ACC112 (cell line): ENCODE data around the gene TSPAN18.

Experiments used
- H2AFZ ChIP-seq: fragments of 200-600 bp; sonication (generic); one replicate; pipeline ENCODE4 v1.6.0; 2017; ENCODE audit warnings: antibody characterized with exemption, low read length; ENCODE audit not compliant: unreplicated experiment
- H3K27ac ChIP-seq: fragments of 200-600 bp; sonication (generic); 2 replicates; pipeline ENCODE4 v1.5.1; 2014; ENCODE audit warnings: low read depth, mild to moderate bottlenecking, antibody characterized with exemption, low read length, moderate library complexity
- H3K27me3 ChIP-seq: fragments of 200-600 bp; sonication (generic); 2 replicates; pipeline ENCODE4 v1.6.1; 2014; ENCODE audit warnings: mild to moderate bottlenecking, antibody characterized with exemption, low read length, moderate library complexity, mixed read lengths; ENCODE audit not compliant: insufficient read depth
- H3K36me3 ChIP-seq: fragments of 200-600 bp; sonication (generic); 2 replicates; pipeline ENCODE4 v1.6.1; 2016; ENCODE audit warnings: mild to moderate bottlenecking, antibody characterized with exemption, low read length, moderate library complexity, mixed read lengths; ENCODE audit not compliant: insufficient read depth
- H3K4me1 ChIP-seq: fragments of 200-600 bp; sonication (generic); one replicate; pipeline ENCODE4 v1.6.1; 2016; ENCODE audit warnings: low read length, mixed read lengths; ENCODE audit not compliant: insufficient read depth, unreplicated experiment, control insufficient read depth
- H3K4me3 ChIP-seq: fragments of 200-600 bp; sonication (generic); 2 replicates; pipeline ENCODE4 v1.5.1; 2014; ENCODE audit warnings: mild to moderate bottlenecking, low read depth, low read length
- H3K79me2 ChIP-seq: fragments of 200-600 bp; sonication (generic); one replicate; pipeline ENCODE4 v1.6.0; 2016; ENCODE audit warnings: low read length; ENCODE audit not compliant: control insufficient read depth, unreplicated experiment, insufficient read depth

The TSPAN18 gene

DNA sequence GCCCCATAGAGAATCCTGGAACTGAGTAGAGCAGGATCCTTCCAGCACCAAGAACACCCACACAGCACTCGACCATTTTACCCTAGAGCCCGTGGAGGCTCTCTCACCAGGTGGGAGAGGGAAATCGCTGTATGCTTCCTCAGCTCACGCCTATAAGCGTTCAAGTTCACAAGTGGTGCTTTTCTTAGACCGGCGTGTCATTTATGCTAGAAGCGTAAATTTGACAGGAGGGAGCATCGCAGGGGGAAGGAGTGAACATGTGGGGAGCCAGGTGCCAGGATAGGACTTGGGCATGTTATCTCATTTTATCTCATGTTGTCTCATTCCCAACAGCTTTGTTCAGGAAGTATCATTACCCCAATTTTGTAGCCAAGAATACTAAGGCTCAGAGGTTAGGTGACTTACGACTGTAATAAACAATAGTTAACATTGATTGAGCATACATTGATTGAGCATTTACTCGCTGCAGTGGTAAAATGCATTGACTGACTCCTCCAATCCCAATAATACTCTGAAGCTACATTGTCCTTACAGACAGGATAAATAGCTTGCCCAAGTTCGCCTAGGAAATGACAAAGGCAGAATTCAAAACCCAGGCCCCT is 243.0 kb downstream of the TSPAN18 start:
- H3K27me3 ChIP-seq: no peaks in the 10 kb centered on the region

DNA sequence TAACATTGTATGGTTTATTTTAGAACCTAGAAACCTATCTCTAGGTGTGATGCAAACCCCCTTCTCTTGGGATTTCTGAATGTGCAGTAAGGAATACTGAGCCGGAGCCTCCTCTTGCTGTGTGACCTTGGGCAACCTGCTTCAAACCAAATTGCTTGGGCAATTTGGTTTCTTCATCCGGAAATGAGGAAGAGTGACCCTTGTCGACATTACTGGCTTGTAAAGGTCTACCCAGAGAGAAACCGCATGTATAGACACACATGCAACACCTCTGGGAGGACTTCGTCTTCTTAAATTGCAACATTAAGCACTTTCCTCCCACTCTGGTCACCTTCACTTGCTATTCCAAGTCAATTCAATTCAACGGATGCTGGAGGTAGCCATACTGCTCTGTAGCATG is 243.5 kb downstream of the TSPAN18 start:
- Histone ChIP-seq H3K79me2 (no peaks in the 10 kb centered on the region), H3K27ac (no peak overlapping the region), H3K4me1 (no peaks in the 10 kb centered on the region), H3K4me3 (no peak overlapping the region), H3K27me3 (no peaks in the 10 kb centered on the region), H2AFZ (no peak overlapping the region), H3K36me3 (no peaks in the 10 kb centered on the region)

More for the DNA sequence above, 243.0 kb downstream of the TSPAN18 start:
- Histone ChIP-seq H3K36me3 (no peaks in the 10 kb centered on the region), H3K27ac (no peak overlapping the region), H2AFZ (no peak overlapping the region), H3K79me2 (no peaks in the 10 kb centered on the region), H3K4me1 (no peaks in the 10 kb centered on the region), H3K4me3 (no peak overlapping the region)

DNA sequence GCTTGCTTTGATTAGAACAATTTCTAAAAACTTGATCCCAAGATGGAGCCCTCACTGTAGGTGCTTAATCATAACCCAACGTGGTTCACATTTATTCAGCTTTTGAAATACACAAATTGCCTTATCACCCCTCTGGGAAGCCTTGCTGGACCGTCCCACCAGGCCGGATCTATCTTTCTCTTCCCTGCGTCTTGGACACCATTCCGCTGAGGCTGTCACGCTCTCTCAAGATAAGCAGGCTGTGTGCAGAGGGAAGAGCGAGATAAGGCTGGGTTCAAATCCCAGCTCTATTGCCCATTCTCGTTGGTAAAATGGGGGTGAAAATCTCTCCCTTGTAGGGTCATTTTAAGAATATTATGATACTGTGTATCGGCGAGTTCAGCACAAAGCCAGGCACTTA is 244.4 kb downstream of the TSPAN18 start:
- no peaks in the 10 kb centered on the region for H3K27me3 ChIP-seq
- no peak overlapping the region for H3K27ac ChIP-seq
- H3K79me2 ChIP-seq: no peaks in the 10 kb centered on the region
- H3K36me3 ChIP-seq: no peaks in the 10 kb centered on the region
- no peak overlapping the region for H3K4me3 ChIP-seq
- H2AFZ ChIP-seq: no peak overlapping the region
- no peaks in the 10 kb centered on the region for H3K4me1 ChIP-seq

DNA sequence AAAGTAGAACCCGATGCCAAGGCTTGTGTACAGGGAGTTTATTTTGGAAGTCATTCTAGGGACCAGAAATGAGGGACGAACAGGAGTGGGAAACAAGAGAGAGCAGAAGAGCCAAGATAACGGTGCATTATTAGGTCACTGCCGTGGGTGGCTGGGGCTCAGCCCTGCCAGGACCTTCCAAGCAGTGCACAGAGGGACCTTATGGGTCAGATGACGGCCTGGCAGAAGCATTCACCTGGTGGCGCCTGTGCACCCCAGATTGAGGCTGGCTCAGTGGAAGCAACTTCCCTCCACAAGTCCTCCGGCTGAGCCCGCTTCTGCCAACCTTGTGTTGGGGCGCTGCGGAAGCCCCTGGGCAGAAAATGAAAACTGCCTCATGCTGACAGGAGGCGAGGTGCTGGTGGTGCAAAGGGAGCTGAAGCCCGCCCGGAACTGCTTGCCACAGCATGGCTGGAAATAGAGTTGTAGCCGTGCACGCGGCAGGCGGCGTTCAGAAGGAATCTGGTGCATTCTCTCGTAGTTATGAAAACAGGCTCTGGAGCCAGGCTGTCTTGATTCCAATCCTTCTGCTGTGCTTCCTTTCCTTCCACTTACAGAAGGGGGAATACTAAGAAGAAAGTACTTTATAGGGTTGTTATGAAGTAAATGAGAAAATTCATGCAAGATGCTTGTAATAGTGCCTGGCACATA is 246.1 kb downstream of the TSPAN18 start:
- H3K27ac ChIP-seq: no peak overlapping the region
- H3K27me3 ChIP-seq: no peaks in the 10 kb centered on the region
- no peaks in the 10 kb centered on the region for H3K79me2 ChIP-seq
- no peaks in the 10 kb centered on the region for H3K36me3 ChIP-seq
- no peak overlapping the region for H3K4me3 ChIP-seq
- H3K4me1 ChIP-seq: no peaks in the 10 kb centered on the region
- no peak overlapping the region for H2AFZ ChIP-seq

DNA sequence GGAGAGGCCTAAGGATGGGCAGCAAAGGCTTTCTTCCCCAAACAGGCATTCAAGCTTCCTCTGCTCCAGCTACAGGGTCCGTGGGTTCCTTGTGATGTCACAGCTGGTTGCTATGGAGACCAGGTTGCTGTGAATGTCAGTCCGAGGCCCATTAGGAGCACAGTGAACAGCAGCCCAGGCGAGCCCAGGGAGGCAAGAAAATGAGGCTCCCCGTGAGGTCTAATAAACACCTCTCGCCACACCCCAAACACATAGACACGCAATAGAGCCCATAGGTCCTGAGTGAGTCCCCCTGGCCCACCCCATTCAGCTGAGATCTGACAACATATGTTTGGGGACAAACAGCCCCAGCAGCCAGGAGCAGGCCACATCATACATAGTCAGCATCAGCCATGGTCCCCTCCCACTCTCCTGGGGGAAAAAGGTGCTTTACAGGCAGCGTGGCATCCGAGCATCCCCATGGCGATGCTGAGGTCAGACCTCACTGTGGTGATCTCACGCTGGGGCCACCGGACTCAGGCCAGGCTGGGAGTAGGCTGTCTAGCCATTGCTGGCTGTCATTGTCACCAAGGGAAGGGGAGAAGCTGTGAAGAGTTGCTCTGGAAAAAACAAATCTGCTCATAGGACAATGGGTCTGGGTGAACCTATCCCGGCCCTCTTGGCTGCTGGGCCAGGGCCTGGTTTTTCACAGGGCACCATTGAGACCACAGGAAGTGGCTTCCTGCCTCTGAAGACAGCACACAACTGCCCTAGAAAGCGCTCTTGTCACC is 247.1 kb downstream of the TSPAN18 start:
- Histone ChIP-seq H2AFZ (no peak overlapping the region), H3K27ac (no peak overlapping the region), H3K79me2 (no peaks in the 10 kb centered on the region), H3K27me3 (no peaks in the 10 kb centered on the region), H3K4me3 (no peak overlapping the region), H3K4me1 (no peaks in the 10 kb centered on the region), H3K36me3 (no peaks in the 10 kb centered on the region)

DNA sequence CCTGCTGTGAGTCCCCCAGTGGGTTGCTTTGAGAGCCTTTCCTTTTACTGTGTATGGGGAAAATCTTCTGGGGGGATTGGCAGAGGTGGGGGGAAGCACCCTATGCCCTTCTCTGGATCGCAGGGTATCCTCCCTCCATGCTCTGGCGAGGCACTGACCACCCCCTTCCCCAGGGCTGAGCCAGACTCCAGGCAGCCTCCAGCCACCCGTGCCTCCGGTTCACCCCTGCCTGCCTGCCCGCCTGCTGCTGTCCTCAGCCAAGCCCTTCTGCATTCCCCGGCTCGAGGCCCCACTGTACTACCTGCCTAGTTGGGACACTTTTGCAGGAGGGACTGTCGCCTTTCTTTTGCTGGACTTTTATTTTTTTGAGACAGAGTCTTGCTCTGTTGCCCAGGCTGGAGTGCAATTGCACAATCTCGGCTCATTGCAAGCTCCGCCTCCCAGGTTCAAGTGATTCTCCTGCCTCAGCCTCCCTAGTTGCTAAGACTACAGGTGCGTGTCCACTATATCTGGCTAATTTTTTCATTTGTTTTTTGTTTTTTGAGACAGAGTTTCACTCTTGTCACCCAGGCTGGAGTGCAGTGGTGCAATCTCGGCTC is 247.7 kb downstream of the TSPAN18 start:
- Histone ChIP-seq H3K36me3 (no peaks in the 10 kb centered on the region), H3K4me1 (no peaks in the 10 kb centered on the region), H3K27me3 (no peaks in the 10 kb centered on the region), H3K4me3 (no peak overlapping the region), H2AFZ (no peak overlapping the region), H3K79me2 (no peaks in the 10 kb centered on the region), H3K27ac (no peak overlapping the region)

DNA sequence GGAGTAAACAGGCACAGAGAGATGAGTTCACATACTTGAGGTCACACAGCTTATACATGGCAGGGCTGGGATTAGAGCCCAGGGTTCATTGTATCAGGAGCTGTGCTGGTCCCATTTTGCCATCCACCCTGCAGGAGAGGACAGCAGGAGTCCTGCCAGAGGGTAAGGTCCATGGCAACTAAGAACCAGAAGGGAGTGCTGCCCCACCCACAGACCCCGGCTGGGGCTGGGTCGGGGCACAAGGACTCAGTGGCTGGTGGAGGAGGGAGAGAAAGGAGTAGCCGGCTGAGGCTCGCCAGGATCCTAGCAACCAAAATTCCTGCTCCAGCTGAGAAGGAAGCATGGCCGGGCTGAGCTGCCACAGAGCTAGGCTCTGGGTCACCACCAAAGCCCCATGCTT is 249.8 kb downstream of the TSPAN18 start:
- no peaks in the 10 kb centered on the region for H3K79me2 ChIP-seq
- no peaks in the 10 kb centered on the region for H3K27me3 ChIP-seq
- H3K4me3 ChIP-seq: no peak overlapping the region
- no peak overlapping the region for H2AFZ ChIP-seq
- no peaks in the 10 kb centered on the region for H3K4me1 ChIP-seq
- H3K27ac ChIP-seq: no peak overlapping the region
- H3K36me3 ChIP-seq: no peaks in the 10 kb centered on the region

DNA sequence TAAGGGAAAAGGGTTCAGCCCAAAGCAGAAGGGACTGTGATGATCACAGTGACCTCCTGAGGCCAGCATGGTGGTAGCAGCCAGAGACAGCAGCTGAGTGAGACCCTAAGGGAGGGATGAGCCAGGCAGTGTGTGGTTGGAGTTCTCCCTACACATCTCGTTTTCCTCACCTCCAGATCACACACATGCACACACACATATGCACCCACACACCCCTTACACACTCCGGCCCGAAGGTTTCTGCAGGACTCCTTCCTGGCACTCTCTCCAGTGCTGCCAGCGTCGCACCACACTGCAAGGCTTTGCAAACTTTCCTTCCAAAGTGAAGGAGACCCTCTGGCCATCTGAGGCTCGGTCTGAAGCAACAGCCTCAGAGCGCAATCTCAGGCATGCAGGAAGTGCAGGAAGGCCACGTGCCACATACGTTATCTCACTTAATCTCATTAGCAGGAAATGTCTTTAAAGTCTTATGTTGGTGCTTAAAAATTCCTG is 250.8 kb downstream of the TSPAN18 start:
- Histone ChIP-seq H3K79me2 (no peaks in the 10 kb centered on the region), H3K27me3 (no peaks in the 10 kb centered on the region), H2AFZ (no peak overlapping the region), H3K27ac (no peak overlapping the region), H3K4me3 (no peak overlapping the region), H3K4me1 (no peaks in the 10 kb centered on the region), H3K36me3 (no peaks in the 10 kb centered on the region)

DNA sequence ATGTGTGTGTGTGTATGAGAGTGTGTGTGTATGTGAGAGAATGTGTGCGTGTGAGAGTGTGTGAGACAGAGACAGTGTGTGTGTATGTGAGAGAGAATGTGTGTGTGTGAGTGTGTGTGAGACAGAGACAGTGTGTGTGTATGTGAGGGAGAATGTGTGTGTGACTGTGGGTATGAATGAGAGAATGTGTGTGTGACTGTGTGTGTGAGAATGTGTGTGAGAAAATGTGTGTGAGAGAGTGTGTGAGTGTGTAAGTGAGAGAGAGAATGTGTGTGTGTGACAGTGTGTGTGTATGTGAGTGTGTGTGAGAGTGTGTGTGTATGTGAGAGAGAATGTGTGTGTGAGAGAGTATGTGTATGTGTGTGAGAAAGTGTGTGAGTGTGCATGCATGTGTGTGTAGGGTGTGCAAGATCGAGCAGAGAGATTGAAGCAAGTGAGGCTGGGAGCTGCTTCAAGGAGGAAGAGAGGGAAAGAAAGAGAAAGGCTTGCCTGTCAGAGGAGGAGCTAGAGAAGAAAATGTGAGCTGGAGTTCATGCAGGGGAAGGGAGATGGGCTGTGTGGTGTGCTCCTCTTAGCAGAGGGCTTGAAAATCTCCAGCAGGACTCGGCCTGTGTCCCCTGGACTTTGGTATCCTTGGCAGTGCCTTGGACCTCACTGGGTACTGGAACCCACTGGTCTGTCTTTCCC is 251.7 kb downstream of the TSPAN18 start:
- Histone ChIP-seq H2AFZ (no peak overlapping the region), H3K79me2 (no peaks in the 10 kb centered on the region), H3K4me1 (no peaks in the 10 kb centered on the region), H3K27me3 (no peaks in the 10 kb centered on the region), H3K36me3 (no peaks in the 10 kb centered on the region), H3K4me3 (no peak overlapping the region), H3K27ac (no peak overlapping the region)

DNA sequence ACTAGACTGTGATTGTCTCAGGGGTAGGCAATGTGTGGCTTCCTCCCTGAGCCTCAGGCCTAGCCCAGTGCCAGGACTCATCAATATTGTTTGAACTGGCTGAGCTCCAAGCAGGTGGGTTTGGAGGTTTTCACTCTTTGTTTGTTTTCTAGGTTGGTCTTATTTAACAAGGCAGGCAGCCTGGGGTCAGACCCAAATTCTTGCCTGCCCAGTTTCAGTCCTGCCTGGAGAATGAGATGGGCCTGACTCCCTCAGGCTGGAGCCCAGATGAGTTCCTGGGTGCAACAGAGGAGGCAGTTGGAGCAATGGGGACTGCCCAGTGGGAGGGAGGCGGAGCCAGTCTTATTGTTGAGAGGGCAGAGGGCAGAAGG is 252.2 kb downstream of the TSPAN18 start:
- Histone ChIP-seq H3K27ac (no peak overlapping the region), H3K4me3 (no peak overlapping the region), H2AFZ (no peak overlapping the region), H3K79me2 (no peaks in the 10 kb centered on the region), H3K4me1 (no peaks in the 10 kb centered on the region), H3K36me3 (no peaks in the 10 kb centered on the region), H3K27me3 (no peaks in the 10 kb centered on the region)
